GM23338 (cell line): ENCODE measurements around the gene RNF17. TPM values are rescaled to one million over a fixed set of nuclear protein-coding genes. Genes with fewer than 3 reads are reported as not detected.

Experiments used
- ATAC-seq: fragments of 200-7000 bp; cut with Tn5 transposase; 3 replicates; pipeline ENCODE4 v1.9.1; 2020
- DNase-seq: peaks from one replicate; pipeline ENCODE4 v3.0.0-alpha.2; 2015; ENCODE audit warnings: low spot score
- H2AFZ ChIP-seq: fragments of 200-600 bp; sonication (generic); 2 replicates; pipeline ENCODE4 v1.8.0; 2016; ENCODE audit warnings: antibody characterized with exemption, mild to moderate bottlenecking, moderate library complexity
- H3F3A ChIP-seq: fragments of 200-600 bp; sonication (generic); replicated peaks from 2 replicates; pipeline ENCODE4 v1.8.0; 2017; ENCODE audit warnings: antibody characterized with exemption, mixed run types, low read depth
- H3K27ac ChIP-seq: fragments of 200-600 bp; sonication (generic); 2 replicates; pipeline ENCODE4 v1.6.1; 2016; ENCODE audit warnings: low read depth
- H3K27me3 ChIP-seq: fragments of 200-600 bp; sonication (generic); 2 replicates; pipeline ENCODE4 v1.8.0; 2016; ENCODE audit warnings: mild to moderate bottlenecking, mixed run types, moderate library complexity; ENCODE audit not compliant: insufficient read depth
- H3K36me3 ChIP-seq: fragments of 200-600 bp; sonication (generic); 2 replicates; pipeline ENCODE4 v1.8.0; 2016; ENCODE audit warnings: mild to moderate bottlenecking; ENCODE audit not compliant: insufficient read depth
- H3K4me1 ChIP-seq: fragments of 200-600 bp; sonication (generic); 2 replicates; pipeline ENCODE4 v1.8.0; 2016; ENCODE audit warnings: mild to moderate bottlenecking, moderate library complexity; ENCODE audit not compliant: insufficient read depth
- H3K4me2 ChIP-seq: fragments of 200-600 bp; sonication (generic); 2 replicates; pipeline ENCODE4 v1.7.1; 2017; ENCODE audit warnings: mixed run types
- H3K4me3 ChIP-seq: fragments of 200-600 bp; sonication (generic); 2 replicates; pipeline ENCODE4 v1.6.1; 2016; ENCODE audit warnings: mixed run types
- H3K79me2 ChIP-seq: fragments of 200-600 bp; sonication (generic); replicated peaks from 2 replicates; pipeline ENCODE4 v1.8.0; 2017; ENCODE audit warnings: mild to moderate bottlenecking; ENCODE audit not compliant: insufficient read depth
- H3K9me2 ChIP-seq: fragments of 200-600 bp; sonication (generic); 2 replicates; pipeline ENCODE4 v1.8.0; 2017; ENCODE audit not compliant: insufficient read depth
- H4K20me1 ChIP-seq: fragments of 200-600 bp; sonication (generic); replicated peaks from 2 replicates; pipeline ENCODE4 v1.8.0; 2017; ENCODE audit warnings: mild to moderate bottlenecking; ENCODE audit not compliant: insufficient read depth
- H3K27ac Mint-ChIP-seq: 2 replicates; pipeline ENCODE4 v1.8.0; 2020; ENCODE audit warnings: inconsistent platforms, mild to moderate bottlenecking, moderate library complexity, mixed read lengths
- H3K27me3 Mint-ChIP-seq: 3 replicates; pipeline ENCODE4 v1.8.0; 2022; ENCODE audit warnings: low read depth, mild to moderate bottlenecking, moderate library complexity, mixed read lengths, inconsistent platforms; ENCODE audit not compliant: insufficient read depth, poor library complexity
- H3K36me3 Mint-ChIP-seq: 3 replicates; pipeline ENCODE4 v1.8.0; 2021; ENCODE audit warnings: low read depth, mild to moderate bottlenecking, inconsistent platforms, moderate library complexity, mixed read lengths
- H3K4me1 Mint-ChIP-seq: 3 replicates; pipeline ENCODE4 v1.8.0; 2020; ENCODE audit warnings: mild to moderate bottlenecking, inconsistent platforms, mixed read lengths
- H3K4me3 Mint-ChIP-seq: 3 replicates; pipeline ENCODE4 v1.8.0; 2021; ENCODE audit warnings: moderate library complexity, mild to moderate bottlenecking, inconsistent platforms, mixed read lengths
- H3K9me3 Mint-ChIP-seq: 3 replicates; pipeline ENCODE4 v1.8.0; 2020; ENCODE audit warnings: moderate library complexity, mild to moderate bottlenecking, inconsistent platforms, mixed read lengths
- CREB1 ChIP-seq: fragments of 250-450 bp; sonication (Bioruptor Pico); IDR thresholded peaks from 2 replicates; pipeline ENCODE4 v1.5.0; 2020; ENCODE audit warnings: low read depth, mild to moderate bottlenecking, moderate library complexity
- CTCF ChIP-seq, 2 experiments: fragments of 200-600 bp in 1 of 2; sonication (generic) in 1 of 2; conservative IDR thresholded peaks; 2 replicates each; pipeline versions ENCODE4 v1.5.1 to v1.6.1; 2016 to 2017; ENCODE audit warnings: antibody characterized with exemption in 2 of 2, low read depth in 2 of 2, mild to moderate bottlenecking in 2 of 2, moderate library complexity in 1 of 2
- EZH2 ChIP-seq: fragments of 200-600 bp; sonication (generic); IDR thresholded peaks from one replicate; pipeline ENCODE4 v1.8.0; 2017; ENCODE audit warnings: antibody characterized with exemption, mild to moderate bottlenecking, low read depth; ENCODE audit not compliant: unreplicated experiment
- EZH2phosphoT487 ChIP-seq: fragments of 200-600 bp; sonication (generic); IDR thresholded peaks from one replicate; pipeline ENCODE4 v1.8.1; 2018; ENCODE audit warnings: antibody characterized with exemption; ENCODE audit not compliant: unreplicated experiment
- JUNB ChIP-seq: IDR thresholded peaks from one replicate; pipeline ENCODE4 v1.6.1; 2016; ENCODE audit warnings: antibody characterized with exemption; ENCODE audit not compliant: unreplicated experiment
- NANOG ChIP-seq: IDR thresholded peaks from 2 replicates; pipeline ENCODE4 v1.6.1; 2016; ENCODE audit warnings: antibody characterized with exemption, borderline replicate concordance
- POLR2AphosphoS5 ChIP-seq: IDR thresholded peaks from 2 replicates; pipeline ENCODE4 v1.6.1; 2016; ENCODE audit warnings: antibody characterized with exemption, low read depth
- REST ChIP-seq: IDR thresholded peaks from one replicate; pipeline ENCODE4 v1.6.1; 2018; ENCODE audit warnings: antibody characterized with exemption; ENCODE audit not compliant: unreplicated experiment
- STAT1 ChIP-seq: IDR thresholded peaks from one replicate; pipeline ENCODE4 v1.6.1; 2016; ENCODE audit warnings: antibody characterized with exemption; ENCODE audit not compliant: unreplicated experiment
- ZNF114 ChIP-seq: fragments of 250-450 bp; sonication (Bioruptor Pico); IDR thresholded peaks from 2 replicates; pipeline ENCODE4 v1.5.0; 2020; ENCODE audit warnings: mild to moderate bottlenecking, moderate library complexity
- ZNF331 ChIP-seq: fragments of 250-450 bp; sonication (Bioruptor Pico); IDR thresholded peaks from 2 replicates; pipeline ENCODE4 v1.5.0; 2020; ENCODE audit warnings: low read depth, mild to moderate bottlenecking, moderate library complexity
- ZNF462 ChIP-seq: fragments of 250-450 bp; sonication (Bioruptor Pico); IDR thresholded peaks from 2 replicates; pipeline ENCODE4 v1.5.0; 2020; ENCODE audit warnings: mild to moderate bottlenecking, moderate library complexity
- polyA plus RNA-seq: library from polyadenylated mRNA; unstranded; fragments of >200 nt; fragmentation: Nextera tagmentation; extraction: Ambion mirVana; gene quantifications from 2 replicates; pipeline ENCODE4 v1.2.1, GENCODE V29; 2016
- total RNA-seq: library from RNA; depleted of rRNA; stranded (reverse); fragments of >200 nt; shearing (Covaris generic); gene quantifications from 2 replicates; pipeline ENCODE4 v1.2.3, GENCODE V29; 2014

RNF17 gene
- total and polyA plus RNA-seq, 2 experiments from 2014 or later = 0.16 TPM; not detected in 1

- TF ChIP-seq ZNF462 (no peak), EZH2 (no peak), ZNF114 (no peak), CREB1 (CRISPR knock-in tag) (no peak)
These were observed 96.8 kb downstream of the RNF17 start (continued) for GRCh38 chr13:24860770-24861169.

GRCh38 chr13:24861617-24862362, 97.8 kb downstream of the RNF17 start:
- H3K36me3 ChIP-seq = no peaks in the 10 kb centered on the region
- no peak for TF ChIP-seq NANOG
- no peak for TF ChIP-seq ZNF114
- no peak for TF ChIP-seq POLR2AphosphoS5
- no peak for TF ChIP-seq REST
- no peak for TF ChIP-seq CTCF (conservative IDR thresholded peaks at IDR 0.05; ENCODE audit: low read depth in 2 of 2)
- TF ChIP-seq STAT1 = no peak
- TF ChIP-seq ZNF331 = no peak
- TF ChIP-seq EZH2phosphoT487 = no peak
- no peak for TF ChIP-seq JUNB

More at GRCh38 chr13:24861617-24862362, 97.8 kb downstream of the RNF17 start:
- no peak overlapping the region for H3K4me3 Mint-ChIP-seq
- H3K27me3 Mint-ChIP-seq = no peaks in the 10 kb centered on the region
- Histone ChIP-seq H3K4me2 (no peak overlapping the region), H3K79me2 (no peaks in the 10 kb centered on the region), H3F3A (no peaks in the 10 kb centered on the region), H2AFZ (no peak overlapping the region; the same call in 1 of the 2 replicates), H3K4me3 (no peak overlapping the region), H3K27me3 (no peaks in the 10 kb centered on the region), H3K27ac (no peak overlapping the region), H3K4me1 (no peaks in the 10 kb centered on the region), H3K9me2 (no peaks in the 10 kb centered on the region), H4K20me1 (no peaks in the 10 kb centered on the region)
- no peaks in the 10 kb centered on the region for H3K4me1 Mint-ChIP-seq
- H3K9me3 Mint-ChIP-seq = no peaks in the 10 kb centered on the region; the same call in 2 of the 3 replicates
- ATAC-seq (no peak), DNase-seq (no peak)
- no peaks in the 10 kb centered on the region for H3K36me3 Mint-ChIP-seq
- H3K27ac Mint-ChIP-seq = no peak overlapping the region
